Peyer's patch (tissue), 4 donors: ENCODE measurements around the gene ZNF48. TPM values are rescaled to one million over a fixed set of nuclear protein-coding genes. Genes with fewer than 3 reads are reported as not detected.
A peak's percentile ranks its signal among the peaks of the same experiment; 100 is the strongest.

Experiments used
- DNase-seq, 3 donors: peaks; one replicate each; pipeline ENCODE4 v3.0.0-alpha.2; 2017 to 2019
- H3K27ac ChIP-seq, 4 donors: fragments of 200-600 bp; sonication (generic); one replicate each; pipeline ENCODE4 v1.5.1; 2016 to 2019
- H3K27me3 ChIP-seq, 2 donors: fragments of 200-600 bp; sonication (generic); one replicate each; pipeline ENCODE4 v1.5.1; 2019
- H3K36me3 ChIP-seq, 3 donors: fragments of 200-600 bp; sonication (generic); one replicate each; pipeline ENCODE4 v1.5.1; 2016 to 2019
- H3K4me1 ChIP-seq, 4 donors: fragments of 200-600 bp; sonication (generic); one replicate each; pipeline ENCODE4 v1.5.1; 2016 to 2019
- H3K4me3 ChIP-seq, 4 donors: fragments of 200-600 bp; sonication (generic); 1 replicate in 3 of 4; 2 replicates in 1 of 4; pipeline ENCODE4 v1.5.1; 2016 to 2019; ENCODE audit warnings: mild to moderate bottlenecking in 1 of 4
- H3K9me3 ChIP-seq, 4 donors: fragments of 200-600 bp; sonication (generic); one replicate each; pipeline ENCODE4 v1.5.1; 2016 to 2019; ENCODE audit warnings: mild to moderate bottlenecking in 1 of 4
- CTCF ChIP-seq, 6 experiments: fragments of 450-650 bp in 4 of 6; fragments of 200-600 bp in 2 of 6; sonication (generic) in 1 of 6; IDR thresholded peaks; one replicate each; pipeline ENCODE4 v1.5.1; 2017 to 2019; ENCODE audit warnings: antibody characterized with exemption in 6 of 6, mild to moderate bottlenecking in 3 of 6, moderate library complexity in 1 of 6
- POLR2A ChIP-seq, 2 donors: fragments of 450-650 bp; IDR thresholded peaks; one replicate each; pipeline ENCODE4 v1.5.1; 2017; ENCODE audit warnings: antibody characterized with exemption in 2 of 2, mild to moderate bottlenecking in 2 of 2, moderate library complexity in 2 of 2
- total RNA-seq, 4 donors: library from RNA; depleted of rRNA; stranded (reverse); fragments of >200 nt; gene quantifications; one replicate each; pipeline ENCODE4 v1.1.0, GENCODE V29; 2016

The ZNF48 gene
- total RNA-seq, 4 donors from 2014 or later = 4.2 to 9.7 (median 7.1) TPM

GRCh38 chr16:30376461-30376902 lies 18.7 kb upstream of the ZNF48 start:
- Histone ChIP-seq H3K27me3 (no peaks in the 10 kb centered on the region), H3K27ac (peak overlapping the region in 3 of 4 donors; percentile 4 to 100 (median 98)), H3K36me3 (no peaks in the 10 kb centered on the region), H3K4me1 (peaks cover 0 to 23% (median 11%) of the 10 kb centered on the region in 4 donors), H3K9me3 (no peaks in the 10 kb centered on the region), H3K4me3 (no peak overlapping the region)
- TF ChIP-seq POLR2A (IDR thresholded peaks at IDR 0.05) (no peak), CTCF (IDR thresholded peaks at IDR 0.05) (no peak)
- no peak for DNase-seq

GRCh38 chr16:30377050-30377811 lies 18.0 kb upstream of the ZNF48 start:
- TF ChIP-seq CTCF (IDR thresholded peaks at IDR 0.05) (no peak), POLR2A (IDR thresholded peaks at IDR 0.05) (no peak)
- peak in 1 of 3 donors; percentile 57 for DNase-seq
- Histone ChIP-seq H3K9me3 (no peaks in the 10 kb centered on the region), H3K4me1 (peaks cover 0 to 24% (median 17%) of the 10 kb centered on the region in 4 donors), H3K36me3 (no peaks in the 10 kb centered on the region), H3K4me3 (peak overlapping the region; percentile 51 to 73 (median 70)), H3K27ac (peak overlapping the region; percentile 92 to 100 (median 98)), H3K27me3 (no peaks in the 10 kb centered on the region)

- peak; percentile 91 to 96 (median 93) for DNase-seq
Measured at GRCh38 chr16:30377812-30378235, 17.4 kb upstream of the ZNF48 start.

GRCh38 chr16:30378236-30379157 lies 16.7 kb upstream of the ZNF48 start:
- TF ChIP-seq POLR2A (IDR thresholded peaks at IDR 0.05) (peak; percentile 54 to 64), CTCF (IDR thresholded peaks at IDR 0.05) (peak in 4 of 6 experiments; percentile 5 to 38 (median 22))
- DNase-seq = peak; percentile 99 to 100 (median 99)
- H3K9me3 ChIP-seq = no peaks in the 10 kb centered on the region
- peak overlapping the region; percentile 92 to 100 (median 98) for H3K27ac ChIP-seq
- H3K4me1 ChIP-seq = peaks cover 0 to 24% (median 22%) of the 10 kb centered on the region in 4 donors
- H3K36me3 ChIP-seq = no peaks in the 10 kb centered on the region
- peak overlapping the region; percentile 51 to 73 (median 70) for H3K4me3 ChIP-seq
- H3K27me3 ChIP-seq = no peaks in the 10 kb centered on the region

More at GRCh38 chr16:30377812-30378235, 17.4 kb upstream of the ZNF48 start:
- Histone ChIP-seq H3K4me1 (peaks cover 0 to 24% (median 20%) of the 10 kb centered on the region in 4 donors), H3K9me3 (no peaks in the 10 kb centered on the region), H3K4me3 (peak overlapping the region; percentile 51 to 73 (median 70)), H3K27me3 (no peaks in the 10 kb centered on the region), H3K36me3 (no peaks in the 10 kb centered on the region), H3K27ac (peak overlapping the region; percentile 92 to 100 (median 98))
- TF ChIP-seq CTCF (IDR thresholded peaks at IDR 0.05) = no peak
- peak in 1 of 2 donors; percentile 38 for TF ChIP-seq POLR2A (IDR thresholded peaks at IDR 0.05)

GRCh38 chr16:30379158-30379783 lies 15.9 kb upstream of the ZNF48 start:
- peak overlapping the region; percentile 51 to 73 (median 70) for H3K4me3 ChIP-seq
- no peak for DNase-seq
- no peaks in the 10 kb centered on the region for H3K27me3 ChIP-seq
- H3K36me3 ChIP-seq = no peaks in the 10 kb centered on the region
- TF ChIP-seq CTCF (IDR thresholded peaks at IDR 0.05) (peak in 3 of 6 experiments; percentile 4 to 9 (median 7)), POLR2A (IDR thresholded peaks at IDR 0.05) (no peak)
- H3K27ac ChIP-seq = peak overlapping the region; percentile 92 to 100 (median 98)
- no peaks in the 10 kb centered on the region for H3K9me3 ChIP-seq
- H3K4me1 ChIP-seq = peaks cover 0 to 24% (median 22%) of the 10 kb centered on the region in 4 donors
